H9 (cell line): ENCODE results near the gene GRIN2A. TPM values are rescaled to one million over a fixed set of nuclear protein-coding genes. Genes with fewer than 3 reads are reported as not detected.

Source experiments
- DNase-seq: peaks from one replicate; pipeline ENCODE4 v3.0.0-alpha.2; 2017
- H2AFZ ChIP-seq: one replicate; pipeline ENCODE4 v1.6.1; 2013; ENCODE audit warnings: mild to moderate bottlenecking, low read length, control low read depth, moderate library complexity
- H2AK5ac ChIP-seq: 2 replicates; pipeline ENCODE4 v1.6.1; 2013; ENCODE audit warnings: low read length, control low read depth, mixed read lengths; ENCODE audit not compliant: insufficient read length
- H2BK120ac ChIP-seq: one replicate; pipeline ENCODE4 v1.6.1; 2013; ENCODE audit warnings: low read depth, mild to moderate bottlenecking, low read length, control low read depth, inconsistent platforms; ENCODE audit not compliant: poor library complexity, severe bottlenecking
- H2BK12ac ChIP-seq: 2 replicates; pipeline ENCODE4 v1.6.1; 2013; ENCODE audit warnings: low read length, control low read depth, mixed read lengths, low read depth; ENCODE audit not compliant: insufficient read length
- H2BK15ac ChIP-seq: 2 replicates; pipeline ENCODE4 v1.6.1; 2013; ENCODE audit warnings: low read depth, low read length, control low read depth
- H2BK20ac ChIP-seq: one replicate; pipeline ENCODE4 v1.6.1; 2013; ENCODE audit warnings: low read depth, mild to moderate bottlenecking, low read length, control low read depth, inconsistent platforms; ENCODE audit not compliant: poor library complexity, severe bottlenecking
- H2BK5ac ChIP-seq: 2 replicates; pipeline ENCODE4 v1.6.1; 2013; ENCODE audit warnings: low read length, control low read depth, mixed read lengths; ENCODE audit not compliant: insufficient read length
- H3K14ac ChIP-seq: 2 replicates; pipeline ENCODE4 v1.6.1; 2013; ENCODE audit warnings: low read length, control low read depth; ENCODE audit not compliant: insufficient read depth
- H3K18ac ChIP-seq: 2 replicates; pipeline ENCODE4 v1.6.1; 2013; ENCODE audit warnings: low read depth, mild to moderate bottlenecking, mixed read lengths, low read length, control low read depth; ENCODE audit not compliant: insufficient read length
- H3K23ac ChIP-seq: 2 replicates; pipeline ENCODE4 v1.6.1; 2013; ENCODE audit warnings: low read length, control low read depth, mixed read lengths, low read depth; ENCODE audit not compliant: insufficient read length
- H3K23me2 ChIP-seq: 2 replicates; pipeline ENCODE4 v1.6.1; 2013; ENCODE audit warnings: low read depth, mild to moderate bottlenecking, mixed read lengths, low read length, control low read depth; ENCODE audit not compliant: insufficient read length, poor library complexity, severe bottlenecking
- H3K27ac ChIP-seq: 2 replicates; pipeline ENCODE4 v1.5.1; 2013; ENCODE audit warnings: low read length, control low read depth, mixed read lengths, low read depth; ENCODE audit not compliant: insufficient read length
- H3K27me3 ChIP-seq: 2 replicates; pipeline ENCODE4 v1.6.1; 2013; ENCODE audit warnings: low read length, control low read depth, inconsistent platforms; ENCODE audit not compliant: insufficient read depth
- H3K4ac ChIP-seq: 2 replicates; pipeline ENCODE4 v1.6.1; 2013; ENCODE audit warnings: low read depth, mild to moderate bottlenecking, control low read depth, inconsistent platforms, low read length, moderate library complexity
- H3K4me1 ChIP-seq: 2 replicates; pipeline ENCODE4 v1.6.1; 2013; ENCODE audit warnings: low read length, control low read depth, inconsistent platforms; ENCODE audit not compliant: insufficient read depth
- H3K4me2 ChIP-seq: 2 replicates; pipeline ENCODE4 v1.6.1; 2013; ENCODE audit warnings: low read length, control low read depth, mixed read lengths; ENCODE audit not compliant: insufficient read length, insufficient read depth
- H3K56ac ChIP-seq: 2 replicates; pipeline ENCODE4 v1.6.1; 2013; ENCODE audit warnings: low read depth, mild to moderate bottlenecking, mixed read lengths, low read length, control low read depth; ENCODE audit not compliant: insufficient read length
- H3K79me1 ChIP-seq: 2 replicates; pipeline ENCODE4 v1.6.1; 2013; ENCODE audit warnings: low read depth, mild to moderate bottlenecking, moderate library complexity, low read length, control low read depth, inconsistent platforms; ENCODE audit not compliant: insufficient read depth, poor library complexity, severe bottlenecking
- H3K79me2 ChIP-seq: 2 replicates; pipeline ENCODE4 v1.6.1; 2013; ENCODE audit warnings: low read length, control low read depth, inconsistent platforms; ENCODE audit not compliant: insufficient read depth
- H3K9ac ChIP-seq: 2 replicates; pipeline ENCODE4 v1.6.1; 2013; ENCODE audit warnings: low read length, control low read depth, mixed read lengths; ENCODE audit not compliant: insufficient read length; ENCODE audit errors: extremely low read depth
- H3K9me3 ChIP-seq: one replicate; pipeline ENCODE4 v1.6.1; 2013; ENCODE audit warnings: low read depth, low read length, inconsistent platforms; ENCODE audit not compliant: control insufficient read depth
- H3T11ph ChIP-seq: one replicate; pipeline ENCODE4 v1.6.1; 2013; ENCODE audit warnings: mild to moderate bottlenecking, low read length, control low read depth, inconsistent platforms
- H4K20me1 ChIP-seq: one replicate; pipeline ENCODE4 v1.6.1; 2013; ENCODE audit not compliant: control insufficient read depth, insufficient read length, insufficient read depth
- H4K5ac ChIP-seq: 2 replicates; pipeline ENCODE4 v1.6.1; 2013; ENCODE audit warnings: low read depth, mild to moderate bottlenecking, mixed read lengths, low read length, control low read depth; ENCODE audit not compliant: insufficient read length
- H4K8ac ChIP-seq: replicated peaks from 2 replicates; pipeline ENCODE4 v1.6.1; 2013; ENCODE audit warnings: low read length, control low read depth, mixed read lengths, low read depth; ENCODE audit not compliant: insufficient read length
- H4K91ac ChIP-seq: 2 replicates; pipeline ENCODE4 v1.6.1; 2013; ENCODE audit warnings: low read depth, mild to moderate bottlenecking, moderate library complexity, mixed read lengths, low read length, control low read depth; ENCODE audit not compliant: insufficient read length
- H3K27ac Mint-ChIP-seq, 3 experiments: 2 replicates in 2 of 3; 3 replicates in 1 of 3; pipeline ENCODE4 v1.8.0; 2020 to 2021; ENCODE audit warnings: mixed read lengths in 3 of 3, mild to moderate bottlenecking in 1 of 3, moderate library complexity in 1 of 3
- H3K27me3 Mint-ChIP-seq: 2 replicates; pipeline ENCODE4 v1.8.0; 2021; ENCODE audit warnings: low read depth, mild to moderate bottlenecking, moderate library complexity, mixed read lengths
- H3K36me3 Mint-ChIP-seq, 3 experiments: 2 replicates in 2 of 3; 3 replicates in 1 of 3; pipeline ENCODE4 v1.8.0; 2020 to 2021; ENCODE audit warnings: low read depth in 3 of 3, mixed read lengths in 3 of 3; ENCODE audit not compliant: insufficient read depth in 1 of 3
- H3K4me1 Mint-ChIP-seq, 2 experiments: 2 replicates each; pipeline ENCODE4 v1.8.0; 2020; ENCODE audit warnings: mixed read lengths in 2 of 2
- H3K4me3 Mint-ChIP-seq, 2 experiments: 2 replicates in 1 of 2; 3 replicates in 1 of 2; pipeline ENCODE4 v1.8.0; 2020 to 2021; ENCODE audit warnings: mild to moderate bottlenecking in 2 of 2, mixed read lengths in 2 of 2, moderate library complexity in 1 of 2
- H3K9me3 Mint-ChIP-seq, 2 experiments: 2 replicates in 1 of 2; 3 replicates in 1 of 2; pipeline ENCODE4 v1.8.0; 2020; ENCODE audit warnings: mild to moderate bottlenecking in 2 of 2, mixed read lengths in 2 of 2, moderate library complexity in 1 of 2
- CTCF ChIP-seq: fragments of 200-600 bp; sonication (generic); conservative IDR thresholded peaks from 3 replicates; pipeline ENCODE4 v1.8.0; 2021; ENCODE audit warnings: antibody characterized with exemption, mild to moderate bottlenecking
- WGBS: extraction: QIAGEN DNeasy Blood & Tissue Kit; methylation state at CpG from one replicate; pipeline ENCODE4 v1.1.7; 2013; ENCODE audit warnings: missing lambda C conversion rate, low lambda C conversion rate, mixed read lengths; ENCODE audit not compliant: insufficient read length; ENCODE audit errors: extremely low coverage; 5-methylcytosine and 5-hydroxymethylcytosine counted together
- total RNA-seq: library from RNA; stranded (reverse); gene quantifications from 2 replicates; pipeline ENCODE4 v1.2.1, GENCODE V29; 2021

The GRIN2A gene
- total RNA-seq, 1 experiment from 2014 or later: 1.5 TPM

- Histone ChIP-seq H3K79me1 (no peaks in the 10 kb centered on the region), H3K4ac (no peak overlapping the region), H3K4me2 (no peak overlapping the region), H3T11ph (no peak overlapping the region), H4K91ac (no peak overlapping the region), H3K18ac (no peak overlapping the region), H4K5ac (no peak overlapping the region), H3K23me2 (no peaks in the 10 kb centered on the region), H3K27me3 (no peaks in the 10 kb centered on the region; the same call in 1 of the 2 replicates), H3K14ac (peak overlapping the region; percentile 16; the same call in 1 of the 2 replicates), H2AK5ac (no peak overlapping the region), H2AFZ (no peak overlapping the region), H3K56ac (no peak overlapping the region), H3K9me3 (no peaks in the 10 kb centered on the region), H3K23ac (no peak overlapping the region), H2BK20ac (no peak overlapping the region), H2BK120ac (no peak overlapping the region), H3K79me2 (no peaks in the 10 kb centered on the region), H2BK5ac (no peak overlapping the region), H4K8ac (no peak overlapping the region), H3K9ac (no peak overlapping the region), H2BK12ac (no peak overlapping the region), H3K4me1 (peaks cover 4% of the 10 kb centered on the region; the same call in 1 of the 2 replicates), H2BK15ac (no peak overlapping the region), H3K27ac (no peak overlapping the region), H4K20me1 (no peaks in the 10 kb centered on the region)
- H3K4me3 Mint-ChIP-seq: no peak overlapping the region
- no peak for DNase-seq
- no CpG with 5 or more reads among the region's 9 CpGs for WGBS
- peak overlapping the region; percentile 27 to 82 (median 71); a peak in 6 of 7 replicates for H3K27ac Mint-ChIP-seq
- no peaks in the 10 kb centered on the region for H3K9me3 Mint-ChIP-seq
- no peaks in the 10 kb centered on the region for H3K36me3 Mint-ChIP-seq
- H3K4me1 Mint-ChIP-seq: peaks cover 58 to 62% of the 10 kb centered on the region in 2 experiments
- peak; percentile 41; the same call in 2 of the 3 replicates for TF ChIP-seq CTCF
- H3K27me3 Mint-ChIP-seq: peaks cover 12% of the 10 kb centered on the region
Measured at GRCh38 chr16:9827062-9827752, 355.0 kb downstream of the GRIN2A start.
